HG02970 (cell line): ENCODE results near the gene COQ10A.

Experiments
- ATAC-seq: cut with Tn5 transposase; IDR thresholded peaks from one replicate; pipeline ENCODE4 v1.9.1; 2021; ENCODE audit warnings: mild to moderate bottlenecking, moderate library complexity, moderate number of reproducible peaks; ENCODE audit not compliant: unreplicated experiment, low FRiP score

Gene COQ10A

GRCh38 chr12:56308714-56309113 lies 42.0 kb downstream of the COQ10A start:
- no peak for ATAC-seq

- ATAC-seq, result no peak
These were observed 44.3 kb downstream of the COQ10A start for GRCh38 chr12:56311003-56311402.

GRCh38 chr12:56315249-56315621 lies 48.5 kb downstream of the COQ10A start:
- no peak for ATAC-seq

GRCh38 chr12:56315622-56316473 lies 49.1 kb downstream of the COQ10A start, which contains the start of gene CNPY2:
Gene CNPY2, minus strand, starts transcription at chr12:56315988. Its CDS starts 771 bp downstream, at chr12:56315217.
- peak; percentile 89 for ATAC-seq

- ATAC-seq, result no peak
These were observed 50.9 kb downstream of the COQ10A start for GRCh38 chr12:56317675-56318074.
